Measurements from ENCODE around the gene PRRT2.

The PRRT2 gene

GRCh38 chr16:29839822-29840221, 27.8 kb downstream of the PRRT2 start:
- ChIA-PET POLR2A (no interaction called here), CTCF (interaction anchor here (3.9 kb wide), 1 partner anchor 8 kb away, joined by 26 read pairs; no protein-coding TSS in a partner anchor)
- TF ChIP-seq, protein P1, sequence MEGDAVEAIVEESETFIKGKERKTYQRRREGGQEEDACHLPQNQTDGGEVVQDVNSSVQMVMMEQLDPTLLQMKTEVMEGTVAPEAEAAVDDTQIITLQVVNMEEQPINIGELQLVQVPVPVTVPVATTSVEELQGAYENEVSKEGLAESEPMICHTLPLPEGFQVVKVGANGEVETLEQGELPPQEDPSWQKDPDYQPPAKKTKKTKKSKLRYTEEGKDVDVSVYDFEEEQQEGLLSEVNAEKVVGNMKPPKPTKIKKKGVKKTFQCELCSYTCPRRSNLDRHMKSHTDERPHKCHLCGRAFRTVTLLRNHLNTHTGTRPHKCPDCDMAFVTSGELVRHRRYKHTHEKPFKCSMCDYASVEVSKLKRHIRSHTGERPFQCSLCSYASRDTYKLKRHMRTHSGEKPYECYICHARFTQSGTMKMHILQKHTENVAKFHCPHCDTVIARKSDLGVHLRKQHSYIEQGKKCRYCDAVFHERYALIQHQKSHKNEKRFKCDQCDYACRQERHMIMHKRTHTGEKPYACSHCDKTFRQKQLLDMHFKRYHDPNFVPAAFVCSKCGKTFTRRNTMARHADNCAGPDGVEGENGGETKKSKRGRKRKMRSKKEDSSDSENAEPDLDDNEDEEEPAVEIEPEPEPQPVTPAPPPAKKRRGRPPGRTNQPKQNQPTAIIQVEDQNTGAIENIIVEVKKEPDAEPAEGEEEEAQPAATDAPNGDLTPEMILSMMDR (IDR thresholded peaks at IDR 0.05; ENCODE audit: insufficient read depth, low read length, missing control alignments), result no peak

GRCh38 chr16:29840240-29840639, 28.2 kb downstream of the PRRT2 start:
- DNase-seq (ENCODE audit: low read depth, low spot score), result no peak
- POLR2A ChIA-PET, result no interaction called here
- H3K4me3 ChIP-seq (ENCODE audit: low read depth, low read length), result no peak overlapping the region
- TF ChIP-seq, protein P1 (IDR thresholded peaks at IDR 0.05; ENCODE audit: insufficient read depth, low read length, missing control alignments), result no peak
- CTCF ChIA-PET, result interaction anchor here (3.9 kb wide), 1 partner anchor 8 kb away, joined by 26 read pairs; no protein-coding TSS in a partner anchor

More at GRCh38 chr16:29839822-29840221, 27.8 kb downstream of the PRRT2 start:
- no peak for DNase-seq (ENCODE audit: low read depth, low spot score)
- H3K4me3 ChIP-seq (ENCODE audit: low read depth, low read length), result no peak overlapping the region

GRCh38 chr16:29841631-29842030, 29.6 kb downstream of the PRRT2 start:
- TF ChIP-seq, protein P1 (IDR thresholded peaks at IDR 0.05; ENCODE audit: insufficient read depth, low read length, missing control alignments), result no peak
- no peak overlapping the region for H3K4me3 ChIP-seq (ENCODE audit: low read depth, low read length)
- ChIA-PET CTCF (interaction anchor here (0.9 to 3.9 kb wide), 5 partner anchors 6 to 164 kb away, joined by 3 to 26 read pairs (median 7); no protein-coding TSS in a partner anchor), POLR2A (interaction anchor here (0.6 kb wide), 1 partner anchor 11 kb away, joined by 3 read pairs; no protein-coding TSS in a partner anchor)
- no peak for DNase-seq (ENCODE audit: low read depth, low spot score)

- CTCF ChIA-PET, result interaction anchor here (0.5 to 3.4 kb wide), 3 partner anchors 10 to 15 kb away, joined by 3 to 9 read pairs (median 7); no protein-coding TSS in a partner anchor
- DNase-seq (ENCODE audit: low read depth, low spot score), result no peak
- POLR2A ChIA-PET, result interaction anchor here (0.5 kb wide), 1 partner anchor 1003 kb away, joined by 6 read pairs; no protein-coding TSS in a partner anchor
- H3K4me3 ChIP-seq (ENCODE audit: low read depth, low read length), result no peak overlapping the region
- TF ChIP-seq, protein P1 (IDR thresholded peaks at IDR 0.05; ENCODE audit: insufficient read depth, low read length, missing control alignments), result no peak
These were observed 30.8 kb downstream of the PRRT2 start for GRCh38 chr16:29842732-29843346.

DNA sequence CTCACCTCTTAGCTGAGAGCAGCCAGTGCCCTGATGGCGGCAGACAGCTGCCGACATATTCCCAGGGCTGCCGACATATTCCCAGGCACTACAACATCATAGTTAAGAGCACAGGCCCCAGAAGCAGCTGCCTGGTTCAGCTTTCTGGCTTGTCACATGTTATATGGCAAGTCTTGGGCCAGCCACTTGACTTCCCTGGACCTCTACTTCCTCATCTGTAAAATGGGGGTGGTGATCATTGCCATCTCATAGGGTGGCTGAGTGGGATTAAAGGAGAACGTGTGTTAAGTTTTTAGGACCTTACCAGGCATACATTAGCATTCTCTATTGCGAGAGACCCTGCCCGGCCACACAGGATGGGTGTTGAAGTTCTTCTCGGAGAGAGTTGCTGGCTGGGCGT, 31.9 kb downstream of the PRRT2 start:
- TF ChIP-seq, protein P1 (IDR thresholded peaks at IDR 0.05; ENCODE audit: insufficient read depth, low read length, missing control alignments), result no peak
- POLR2A ChIA-PET, result no interaction called here
- CTCF ChIA-PET, result interaction anchor here (0.9 to 3.4 kb wide), 3 partner anchors 9 to 188 kb away, joined by 3 to 9 read pairs (median 7); no protein-coding TSS in a partner anchor
- DNase-seq (ENCODE audit: low read depth, low spot score), result no peak
- no peak overlapping the region for H3K4me3 ChIP-seq (ENCODE audit: low read depth, low read length)

- ChIA-PET POLR2A (no interaction called here), CTCF (interaction anchor here (0.7 to 3.4 kb wide), 5 partner anchors 8 to 187 kb away, joined by 3 to 9 read pairs (median 3); partner anchors contain the start of genes CDIPT and PAGR1)
- no peak overlapping the region for H3K4me3 ChIP-seq (ENCODE audit: low read depth, low read length)
- TF ChIP-seq, protein P1 (IDR thresholded peaks at IDR 0.05; ENCODE audit: insufficient read depth, low read length, missing control alignments), result no peak
- no peak for DNase-seq (ENCODE audit: low read depth, low spot score)
These were observed 32.8 kb downstream of the PRRT2 start for GRCh38 chr16:29844575-29845331.
